Activated CD4-positive, alpha-beta T cell treated with anti-CD3 and anti-CD28 coated beads, Interleukin-2, Interleukin-4, amounts not matched to agents 100 ng/mL and 50 ng/mL, durations not matched to agents 16 hours and 8 hours (primary cell): ENCODE measurements around the gene TCERG1L.

Experiments used
- DNase-seq: peaks from one replicate; pipeline ENCODE4 v3.0.0-alpha.2; 2020; ENCODE audit warnings: low spot score

Gene TCERG1L

DNA sequence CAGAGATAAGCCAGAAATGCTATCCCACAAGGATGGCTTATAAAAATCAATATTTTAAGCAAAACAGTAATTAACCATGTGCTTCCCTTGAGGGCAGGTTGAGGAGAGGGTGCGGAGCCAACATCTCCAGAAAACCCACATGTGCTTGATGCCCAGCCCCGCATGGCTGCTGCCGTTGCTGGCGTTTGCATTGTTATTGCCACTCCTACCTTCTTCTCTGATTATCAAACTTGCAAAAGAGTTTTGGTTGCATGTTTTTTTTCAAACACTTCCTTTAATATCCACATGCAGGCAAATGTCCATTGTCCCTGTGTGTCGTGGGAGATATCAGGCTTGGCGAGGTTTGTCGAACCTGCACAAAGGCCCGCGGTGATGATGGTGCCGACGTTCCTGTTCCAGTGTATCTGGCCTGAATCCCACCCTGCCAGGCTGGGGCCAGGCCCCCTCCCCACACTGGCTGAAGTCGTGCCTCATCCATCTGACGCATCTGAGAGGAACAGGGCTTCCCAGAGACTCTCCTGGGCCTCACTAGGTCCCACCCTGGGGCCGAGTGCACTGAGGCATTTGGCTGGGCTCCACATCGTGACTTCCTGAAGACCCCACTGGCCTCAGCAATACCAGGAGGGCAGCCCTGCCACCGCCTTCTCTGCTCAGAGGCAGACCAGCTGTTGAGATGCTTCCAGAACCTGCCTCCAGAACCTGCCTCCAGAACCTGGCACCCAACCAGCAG lies 40.9 kb downstream of the TCERG1L start:
- no peak for DNase-seq

DNA sequence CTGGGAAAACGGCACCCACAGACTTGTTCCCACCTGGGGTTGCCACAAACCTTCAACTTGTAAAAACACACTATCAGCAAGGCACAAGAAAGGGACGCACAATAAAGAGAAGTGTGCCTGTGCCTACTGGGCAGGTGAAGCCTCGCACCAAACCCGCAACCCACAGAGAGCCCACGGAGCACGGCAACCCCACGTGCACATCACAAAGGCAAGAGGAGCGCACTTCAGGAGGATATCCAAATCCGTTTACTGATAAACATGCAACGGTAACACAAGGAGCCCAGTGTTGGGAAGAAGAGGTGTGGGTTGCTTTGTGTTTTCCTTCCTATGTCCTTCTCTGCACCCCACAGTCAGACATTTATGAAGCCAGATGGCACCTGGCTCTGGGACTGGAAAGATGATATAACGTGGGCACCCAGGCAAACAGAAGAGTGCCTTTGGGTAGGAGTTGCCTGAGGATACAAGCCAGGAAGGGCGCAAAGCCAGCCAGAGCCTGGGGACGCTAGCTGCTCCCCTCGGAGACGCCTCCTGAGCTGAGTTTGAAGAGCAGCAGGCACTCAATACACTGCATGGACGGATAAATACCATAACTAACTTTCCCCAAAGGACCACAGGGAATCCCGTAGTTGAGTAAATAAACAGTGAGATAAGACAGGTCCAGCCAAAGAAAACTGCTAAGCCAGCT lies 41.6 kb downstream of the TCERG1L start:
- no peak for DNase-seq

DNA sequence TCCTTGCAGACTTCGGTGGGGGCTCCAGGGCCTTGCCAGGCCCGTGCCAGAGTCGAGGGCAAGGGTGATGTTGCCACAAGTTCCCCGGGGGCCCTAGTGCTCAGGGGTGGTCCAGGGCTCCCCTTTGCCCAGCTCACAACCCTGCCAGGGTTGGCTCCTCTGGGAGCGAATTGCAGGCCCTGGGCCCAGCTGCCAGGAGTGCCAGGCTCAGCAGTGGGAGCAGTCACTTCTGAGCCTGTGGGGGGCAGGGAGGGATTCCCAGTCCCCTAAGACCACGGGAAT lies 43.8 kb downstream of the TCERG1L start:
- no peak for DNase-seq

DNA sequence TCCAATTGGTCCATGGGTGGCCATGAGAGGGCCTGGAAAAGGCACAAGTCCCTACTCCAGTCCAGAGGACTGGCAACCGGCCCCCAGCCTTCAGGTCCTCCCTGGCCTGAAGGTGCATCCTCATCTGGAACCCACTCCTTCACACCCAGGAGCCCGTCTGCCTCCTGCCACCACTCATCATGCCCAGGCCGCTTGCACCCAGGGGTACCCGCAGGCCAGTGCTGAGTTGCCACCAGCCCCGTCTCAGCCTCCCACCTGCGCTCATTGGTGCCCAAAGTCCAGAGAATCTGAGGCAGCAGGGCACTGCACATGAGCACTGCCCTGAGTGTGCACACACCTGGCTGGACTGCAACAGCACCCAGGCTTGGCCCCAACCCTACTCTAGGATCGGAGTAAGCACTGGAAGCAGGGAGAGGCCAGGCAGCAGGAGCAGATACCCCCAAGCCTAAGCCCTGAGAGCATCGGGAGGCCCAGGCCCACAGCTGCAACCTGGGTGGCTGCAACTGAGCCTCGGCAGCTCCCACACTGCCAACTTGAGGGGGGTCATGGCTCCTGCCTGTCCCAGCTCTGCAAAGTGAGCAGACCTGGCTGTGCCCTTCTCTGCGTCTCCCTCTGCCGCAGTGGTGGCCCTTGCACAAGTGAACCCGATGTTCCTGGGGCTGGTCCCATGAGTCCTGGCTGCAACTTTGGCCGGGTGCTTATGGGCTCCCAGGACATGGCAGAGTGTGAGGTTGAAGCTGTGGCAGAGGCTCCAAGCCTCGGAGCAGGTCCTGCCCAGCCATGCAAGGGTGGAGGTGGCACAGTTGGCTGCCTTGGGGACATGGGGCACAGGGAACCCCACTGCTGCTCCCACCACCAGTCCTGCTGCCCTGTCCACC lies 44.3 kb downstream of the TCERG1L start:
- no peak for DNase-seq

DNA sequence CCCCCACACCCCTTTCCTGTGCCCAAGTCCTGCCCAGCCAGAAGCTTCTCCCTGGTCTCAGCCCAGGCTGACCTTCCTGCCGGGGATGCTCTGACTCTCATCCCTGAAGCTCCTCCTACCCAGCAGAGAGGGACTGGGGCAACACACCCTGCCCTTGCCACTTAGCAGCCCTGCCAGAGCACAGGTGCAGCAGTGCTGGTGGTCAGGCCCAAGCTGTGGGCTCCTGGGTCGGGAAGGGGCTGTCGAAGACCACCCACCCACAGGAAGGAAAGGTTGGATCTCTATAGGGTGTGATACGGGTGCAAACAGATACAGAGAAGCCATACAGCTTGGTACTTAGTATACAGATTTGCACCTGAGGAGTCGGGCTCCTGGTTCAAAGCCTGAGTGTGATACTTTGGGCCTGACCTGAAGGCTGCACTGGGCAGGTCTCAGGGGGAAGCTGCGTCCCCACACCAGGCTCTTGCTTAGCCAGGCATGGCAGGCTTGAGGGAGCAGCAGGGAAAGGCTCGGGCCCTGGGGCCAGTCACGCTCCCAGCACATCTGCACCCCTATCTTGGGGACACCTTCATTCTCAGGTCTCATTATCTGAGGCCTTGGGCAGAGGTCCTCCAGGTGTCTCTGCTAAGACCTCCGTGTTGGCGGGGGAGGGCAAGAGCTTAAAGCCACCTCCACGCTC lies 47.3 kb downstream of the TCERG1L start:
- DNase-seq: no peak

DNA sequence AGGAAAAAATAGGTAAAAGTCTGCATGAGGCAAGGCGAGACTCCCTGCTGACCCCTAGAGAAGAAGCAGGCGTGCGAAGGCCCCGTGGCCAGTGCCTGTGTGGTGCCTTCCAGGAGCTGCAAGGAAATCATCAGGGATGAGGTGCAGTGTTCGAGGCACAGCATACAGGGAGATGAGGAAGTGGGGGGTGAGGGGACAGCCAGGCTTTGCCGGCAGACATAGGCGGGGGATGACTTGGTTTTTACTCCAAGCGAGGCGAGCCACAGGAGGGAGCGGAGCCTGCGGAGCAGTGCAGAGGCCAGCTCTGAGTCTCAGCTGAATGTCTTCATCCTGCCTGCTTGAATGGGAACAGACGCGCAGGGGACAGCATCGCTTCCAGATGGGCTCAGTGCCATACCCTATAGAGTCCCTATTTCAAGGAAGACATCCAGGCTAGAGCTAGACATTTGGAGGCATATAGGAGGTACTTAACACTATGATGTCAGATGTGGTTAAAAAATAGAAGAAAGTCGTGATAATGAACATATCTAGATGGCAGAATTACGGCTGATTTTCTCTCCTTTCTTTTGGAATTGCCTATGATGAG lies 49.5 kb downstream of the TCERG1L start:
- DNase-seq: no peak

DNA sequence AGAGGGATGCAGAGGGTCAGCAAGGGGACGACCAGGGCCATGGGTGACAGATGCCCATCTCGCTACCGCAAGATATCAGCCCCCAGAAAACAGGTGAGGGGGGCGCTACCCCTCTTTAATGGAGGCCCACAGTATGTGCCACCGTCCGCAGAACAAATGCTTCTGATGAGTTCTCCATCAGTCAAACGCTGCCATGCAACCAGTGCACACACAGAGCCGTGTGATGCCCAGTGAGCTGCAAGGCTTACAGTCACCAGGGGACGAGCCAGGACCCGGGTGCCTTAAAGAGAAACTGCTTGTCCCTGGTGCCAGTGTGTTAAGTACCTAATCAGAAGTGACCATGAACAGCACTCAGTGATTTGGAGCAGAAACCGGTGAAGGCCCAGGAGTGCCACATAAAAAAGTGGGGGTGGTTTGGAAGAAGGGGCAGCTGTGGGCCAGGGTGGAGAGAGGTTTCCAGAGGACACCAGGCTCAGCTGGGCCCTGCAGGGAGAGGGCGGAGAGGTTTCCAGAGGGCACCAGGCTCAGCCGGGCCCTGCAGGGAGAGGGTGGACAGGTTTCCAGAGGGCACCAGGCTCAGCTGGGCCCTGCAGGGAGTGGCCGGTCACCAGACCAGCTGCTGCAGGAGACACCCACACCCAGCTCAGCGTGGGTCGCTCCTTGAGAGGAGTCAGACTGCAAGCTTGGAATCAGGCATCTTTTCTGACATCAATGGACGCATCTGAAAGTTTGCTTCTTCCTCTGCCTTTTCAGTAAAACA lies 50.9 kb downstream of the TCERG1L start:
- no peak for DNase-seq

DNA sequence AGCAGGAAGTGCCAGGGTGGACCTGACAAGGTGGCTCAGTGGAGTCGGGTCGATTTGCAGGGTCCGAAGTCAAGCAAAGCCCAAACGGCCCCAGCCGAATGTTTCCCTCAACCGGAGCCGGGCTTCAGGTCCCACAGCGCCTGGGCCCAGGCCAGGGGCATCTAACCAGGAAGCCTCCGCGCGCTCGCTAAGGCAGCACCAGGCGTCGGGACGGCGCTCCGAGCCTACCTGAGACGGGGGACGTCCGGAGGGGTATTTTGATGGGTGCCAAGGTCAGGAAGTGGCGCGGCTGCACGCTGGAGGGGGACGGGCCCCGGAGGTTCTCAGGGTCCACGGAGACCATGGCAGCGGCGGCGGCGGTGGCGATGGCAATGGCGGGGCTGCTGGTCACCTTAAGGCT lies 51.5 kb downstream of the TCERG1L start:
- no peak for DNase-seq

DNA sequence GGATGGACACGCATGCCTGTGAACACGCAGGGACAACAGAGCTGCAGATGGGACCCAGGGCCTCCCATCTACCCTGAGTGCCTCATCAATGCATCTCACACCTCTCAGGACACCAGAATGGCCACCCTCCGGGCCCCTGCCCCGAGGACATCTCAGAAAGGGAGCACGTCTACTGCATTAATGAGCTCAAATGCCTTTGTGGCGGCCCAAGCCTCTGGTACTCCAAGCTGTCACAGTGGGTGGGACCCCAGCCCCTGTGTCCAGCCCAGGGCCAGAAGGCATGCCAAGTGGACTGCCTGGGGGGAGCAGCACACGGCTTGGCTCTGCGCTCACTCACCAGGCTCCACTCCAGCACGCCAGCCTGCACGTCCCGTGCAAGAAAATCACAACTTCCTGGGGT lies 52.0 kb downstream of the TCERG1L start:
- no peak for DNase-seq

DNA sequence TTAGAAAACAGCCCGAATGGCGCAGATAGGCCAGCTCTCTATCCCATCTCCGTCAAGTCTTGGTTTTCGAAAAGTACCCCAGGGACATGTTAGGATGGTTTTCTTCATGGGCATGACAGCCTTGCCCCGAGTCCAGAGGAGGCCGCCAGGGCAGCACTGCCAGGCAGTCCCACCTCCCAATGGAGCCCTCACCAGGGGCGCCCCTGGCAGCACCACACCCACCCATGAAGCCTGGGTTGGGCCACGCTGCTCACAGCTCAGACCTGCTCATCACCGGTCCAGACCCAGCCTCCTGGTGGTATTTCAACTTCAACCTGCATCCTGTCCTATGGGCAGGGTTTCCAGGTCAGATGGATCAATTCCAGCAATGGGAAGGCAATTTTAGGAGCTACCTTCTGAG lies 53.3 kb downstream of the TCERG1L start:
- no peak for DNase-seq

DNA sequence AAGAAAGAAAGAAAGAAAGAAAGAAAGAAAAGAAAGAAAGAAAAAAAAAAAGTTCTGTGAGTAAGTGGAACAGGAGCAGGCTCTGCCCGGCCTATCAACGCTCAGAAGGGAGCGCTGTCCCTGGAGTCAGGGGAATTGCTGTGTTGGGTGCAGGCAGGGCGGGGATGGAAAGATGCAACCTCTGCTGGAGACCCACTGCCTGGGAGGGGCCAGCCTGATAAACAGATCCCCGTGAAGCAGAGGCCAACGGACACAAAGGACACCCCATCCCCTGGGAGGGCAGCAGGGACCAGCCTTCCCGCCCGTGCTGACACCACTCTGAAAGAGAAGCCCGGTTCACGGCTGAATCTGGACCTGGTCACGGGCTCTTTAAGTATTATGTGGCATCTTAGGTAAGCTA lies 54.5 kb downstream of the TCERG1L start:
- no peak for DNase-seq

DNA sequence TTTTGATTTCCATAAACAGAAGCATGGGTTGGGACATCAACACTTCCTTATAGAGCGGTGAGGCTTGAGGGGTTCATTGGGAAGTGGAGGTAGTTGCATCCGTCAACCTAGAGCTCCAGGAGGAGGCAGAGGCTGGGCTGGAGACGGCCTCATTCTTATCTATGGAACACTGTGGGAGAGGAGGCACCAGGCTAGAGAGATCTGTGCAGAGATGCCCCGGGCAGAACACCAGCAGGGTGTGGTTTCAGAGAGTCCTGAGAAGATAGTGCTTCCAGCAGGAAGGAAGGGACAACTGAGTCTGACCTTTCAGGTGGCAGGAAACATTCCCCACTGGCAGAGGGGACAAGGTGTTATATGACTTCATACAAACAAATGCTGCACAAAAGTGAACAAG lies 56.7 kb downstream of the TCERG1L start:
- no peak for DNase-seq

DNA sequence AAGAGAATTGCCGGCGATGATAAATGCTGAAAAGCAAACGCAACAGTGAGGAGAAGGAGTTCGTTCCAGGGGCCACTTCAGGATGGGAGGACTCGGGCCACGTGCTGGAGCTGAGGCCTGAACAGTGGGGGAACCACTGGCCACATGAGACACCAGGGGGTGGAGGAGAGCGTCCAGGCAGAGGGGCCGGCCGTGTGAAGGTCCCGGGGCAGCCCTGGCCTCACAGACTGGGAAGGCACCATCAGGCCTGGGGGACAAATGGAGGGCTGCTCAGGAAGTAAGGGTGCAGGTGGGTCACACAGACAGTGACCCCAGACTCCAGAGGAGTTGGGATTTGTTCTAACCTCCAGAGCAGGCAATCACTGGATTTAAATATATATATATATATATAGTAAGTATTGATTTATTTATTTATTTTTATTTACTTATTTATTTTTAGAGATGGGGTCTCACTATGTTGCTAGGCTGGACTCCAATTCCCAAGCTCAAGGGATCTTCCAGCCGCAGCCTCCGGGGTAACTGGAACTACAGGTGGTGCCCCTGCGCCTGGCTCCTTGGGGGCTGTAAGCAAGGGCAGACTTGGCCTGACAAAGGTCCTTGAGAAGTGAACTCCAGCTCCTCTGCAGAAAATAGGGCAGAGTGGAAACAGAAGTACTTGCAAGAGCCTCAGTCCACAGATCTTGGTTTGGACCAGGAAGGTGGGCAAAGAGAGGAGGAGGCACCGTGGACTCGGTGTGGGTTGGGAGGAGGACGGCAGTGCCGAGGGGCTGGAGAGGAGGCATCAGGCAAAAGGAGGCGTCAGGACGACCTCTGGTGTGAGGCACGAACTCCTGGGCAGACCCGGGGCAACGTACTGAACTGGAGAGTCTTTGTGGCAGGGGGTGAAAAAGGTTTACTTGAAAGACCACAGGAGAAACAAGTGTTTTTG lies 57.3 kb downstream of the TCERG1L start:
- DNase-seq: no peak

DNA sequence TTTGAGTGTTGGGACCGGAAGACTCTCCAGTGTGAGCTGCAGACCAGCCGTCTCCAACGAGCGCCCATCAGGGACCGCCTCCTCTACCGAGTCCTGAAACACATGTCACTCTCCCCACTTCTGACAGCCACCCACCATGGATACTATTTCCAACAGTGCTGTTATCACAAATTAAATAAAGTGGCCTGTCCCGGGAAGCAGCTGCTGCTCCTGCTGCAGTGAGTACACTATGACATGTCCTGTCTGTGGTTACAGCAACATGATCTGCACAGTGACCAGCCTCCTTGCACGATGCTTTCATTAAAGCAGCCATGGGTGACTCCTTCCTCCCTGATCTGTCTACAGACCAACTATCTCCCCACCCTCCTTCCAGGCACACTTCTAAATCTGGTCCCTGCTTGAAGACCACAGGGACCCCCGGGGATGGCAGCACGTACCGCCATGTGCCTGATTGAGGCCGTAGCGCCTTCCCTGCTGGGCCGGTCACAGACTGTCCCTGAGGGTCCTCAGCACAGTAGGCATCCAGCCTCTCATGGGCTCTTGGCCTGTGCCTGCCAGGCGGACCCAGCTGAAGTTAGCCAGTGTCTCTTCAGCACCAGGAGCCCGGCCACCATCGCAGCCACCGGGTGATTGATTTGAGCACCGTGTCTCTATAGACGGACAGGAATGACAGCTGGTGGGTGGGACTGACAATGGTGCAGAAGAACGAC lies 58.8 kb downstream of the TCERG1L start:
- no peak for DNase-seq

DNA sequence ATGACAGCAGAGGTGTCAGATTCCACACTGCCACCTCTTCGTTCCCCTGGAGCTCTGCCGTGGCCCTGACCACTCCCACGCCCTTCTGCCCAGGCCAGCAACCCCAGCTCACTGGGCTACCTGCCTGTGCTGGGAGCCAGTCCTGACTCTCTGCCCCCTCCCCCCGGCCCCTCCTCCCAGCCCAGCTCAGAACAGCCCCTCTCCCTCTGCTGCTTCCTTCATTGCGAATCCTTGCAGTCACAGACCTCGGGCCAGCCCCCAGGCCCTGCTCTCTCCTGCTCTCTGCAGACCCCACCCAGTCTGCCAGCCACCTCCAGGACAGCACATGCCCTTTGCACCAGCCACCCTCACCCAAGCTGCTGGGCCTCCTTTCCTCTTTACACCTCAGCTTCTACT lies 60.4 kb downstream of the TCERG1L start:
- no peak for DNase-seq

DNA sequence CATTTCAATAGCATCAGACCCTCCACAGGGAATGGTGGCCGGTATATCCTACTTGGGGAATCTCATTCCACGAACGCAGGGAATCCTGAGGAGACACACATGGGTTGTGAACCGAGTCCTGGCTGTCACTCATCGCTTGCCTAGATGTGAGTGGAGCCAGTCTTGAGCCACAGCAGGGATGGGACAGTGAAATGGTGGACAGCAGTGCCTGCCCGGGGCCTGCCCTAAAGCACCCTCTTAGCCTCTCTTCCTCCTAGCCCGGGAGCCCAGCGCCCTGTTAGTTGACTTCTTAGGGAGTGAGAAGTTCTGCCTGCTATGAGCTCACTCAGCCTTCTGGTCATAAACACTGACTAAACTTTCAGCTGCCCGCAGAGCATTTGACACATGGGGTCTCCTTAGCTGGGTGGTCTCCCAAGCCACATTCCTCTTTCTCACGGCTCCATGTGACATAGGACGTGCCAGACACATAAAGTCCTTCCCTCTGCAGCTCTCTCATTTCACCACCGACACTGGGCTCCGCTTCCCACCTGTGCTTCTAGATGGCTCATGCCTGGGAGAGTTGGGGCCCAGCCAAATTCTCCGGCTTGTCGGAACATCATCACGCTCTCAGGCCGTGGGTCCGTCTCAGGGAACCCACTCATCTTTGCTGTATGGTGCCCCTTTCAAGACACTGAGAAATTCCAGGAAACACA lies 60.9 kb downstream of the TCERG1L start:
- DNase-seq: no peak

DNA sequence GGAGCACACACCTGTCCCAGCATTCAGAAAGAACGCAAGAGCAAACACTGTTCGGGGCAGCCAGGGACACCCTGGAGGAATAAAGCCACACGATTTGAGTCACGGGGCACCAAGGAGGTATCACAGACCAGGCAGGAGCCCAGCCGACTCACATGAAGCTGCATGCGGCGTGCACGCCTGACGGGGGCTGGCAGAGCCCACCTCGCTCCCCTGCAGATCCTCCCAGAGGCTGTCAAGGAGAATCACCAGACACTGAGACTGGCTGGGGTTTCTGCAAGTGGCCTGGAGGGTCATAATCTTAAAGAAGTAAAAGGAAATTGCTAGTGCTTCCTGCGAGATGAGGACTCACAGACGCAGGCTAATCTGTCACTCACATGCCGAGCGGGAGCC lies 61.6 kb downstream of the TCERG1L start:
- DNase-seq: no peak

DNA sequence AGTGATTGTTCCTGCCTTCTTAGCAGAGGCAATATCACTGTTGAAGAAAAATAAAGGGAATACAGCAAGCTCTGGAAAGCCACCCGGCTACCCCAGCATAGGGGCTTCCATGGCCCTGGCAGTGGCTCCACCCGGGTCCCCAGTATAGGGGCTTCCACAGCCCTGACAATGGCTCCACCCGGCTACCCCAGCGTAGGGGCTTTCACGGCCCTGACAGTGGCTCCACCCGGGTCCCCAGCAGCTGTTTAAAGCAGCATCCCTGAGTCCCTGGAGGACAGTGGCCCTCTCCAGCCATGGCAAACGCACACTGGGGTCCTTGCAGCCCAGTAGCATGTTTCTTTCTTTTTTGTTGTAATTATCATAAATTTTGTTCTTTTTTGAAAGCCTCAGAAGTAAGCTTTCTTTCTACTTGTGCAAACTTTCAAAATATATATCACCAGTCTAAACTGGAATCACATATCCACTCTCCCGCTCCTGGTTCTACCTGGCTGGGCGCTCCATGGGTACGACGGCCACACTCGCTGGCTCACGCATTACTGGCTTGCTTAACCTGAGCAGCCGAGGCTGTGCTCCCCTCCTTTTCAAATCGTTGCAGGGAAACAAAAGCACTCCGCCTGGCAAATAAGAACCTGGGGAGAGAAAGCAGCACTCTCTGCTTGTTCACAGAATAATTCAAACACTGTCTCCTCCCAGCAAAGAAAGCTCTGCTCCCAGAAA lies 62.1 kb downstream of the TCERG1L start:
- no peak for DNase-seq
